ENCODE results near the gene C1QL1.
A peak's percentile ranks its signal among the peaks of the same experiment; 100 is the strongest.

Gene C1QL1

DNA sequence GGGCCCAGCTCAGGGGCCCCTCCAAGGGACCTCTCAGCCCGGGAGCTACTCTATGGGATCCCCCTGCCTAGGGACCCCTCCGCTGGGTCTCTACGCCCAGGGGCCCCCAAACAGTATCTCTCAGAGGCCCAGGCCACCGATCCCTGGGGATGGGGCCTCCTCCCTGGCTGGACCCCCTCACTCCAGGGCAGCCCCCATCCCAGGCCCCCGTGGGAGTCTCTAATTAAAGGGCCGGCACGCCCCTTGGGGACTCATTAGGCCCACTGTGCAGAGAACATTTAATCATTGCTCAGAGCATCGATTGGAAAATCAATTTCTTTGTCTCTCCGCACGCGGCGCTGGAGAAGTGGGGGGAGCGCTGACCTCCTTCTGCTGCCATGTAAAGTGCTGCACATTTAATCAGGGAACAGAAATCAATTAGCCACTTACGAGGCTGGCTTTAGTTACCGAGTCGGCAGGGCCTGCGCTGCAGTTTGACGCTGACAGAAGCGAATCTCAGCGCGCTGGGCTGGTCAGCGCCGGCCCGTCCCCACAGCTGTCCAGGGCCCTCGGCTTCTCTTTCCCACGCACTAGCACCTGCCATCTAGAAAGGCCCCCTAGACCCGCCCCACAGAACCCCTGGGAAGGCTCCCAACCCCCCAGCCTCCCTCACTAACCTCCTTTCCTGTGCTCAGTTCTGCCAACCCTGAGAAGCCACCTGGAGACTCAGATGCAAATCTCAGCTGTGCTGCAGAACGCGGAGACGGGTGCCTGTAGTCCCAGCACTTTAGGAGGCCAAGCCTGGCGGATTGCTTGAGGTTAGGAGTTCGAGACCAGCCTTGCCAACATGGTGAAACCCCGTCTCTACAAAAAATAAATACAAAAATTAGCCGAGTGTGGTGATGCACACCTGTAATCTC is 20.2 kb upstream of the C1QL1 start:
- no peak for DNase-seq

DNA sequence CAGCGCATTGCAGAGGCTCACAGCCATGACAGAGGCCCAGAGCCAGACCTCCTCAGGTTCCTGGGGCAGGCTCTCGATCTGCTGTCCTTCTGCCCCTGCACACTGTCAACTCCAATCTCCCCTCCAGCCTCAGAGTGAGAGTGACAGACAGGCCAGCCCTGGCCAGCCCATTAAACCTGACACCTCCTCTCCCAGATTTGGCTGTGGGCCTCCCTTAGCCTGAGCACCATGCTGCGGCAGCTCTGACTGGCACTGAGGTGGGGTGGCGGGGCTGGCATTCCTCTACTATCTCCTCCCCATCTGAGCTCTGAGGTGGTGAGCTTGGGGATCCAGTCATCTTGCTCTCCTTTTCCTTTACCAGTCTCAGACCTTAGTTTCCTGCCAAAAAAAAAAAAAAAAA is 15.5 kb upstream of the C1QL1 start:
- DNase-seq: no peak

DNA sequence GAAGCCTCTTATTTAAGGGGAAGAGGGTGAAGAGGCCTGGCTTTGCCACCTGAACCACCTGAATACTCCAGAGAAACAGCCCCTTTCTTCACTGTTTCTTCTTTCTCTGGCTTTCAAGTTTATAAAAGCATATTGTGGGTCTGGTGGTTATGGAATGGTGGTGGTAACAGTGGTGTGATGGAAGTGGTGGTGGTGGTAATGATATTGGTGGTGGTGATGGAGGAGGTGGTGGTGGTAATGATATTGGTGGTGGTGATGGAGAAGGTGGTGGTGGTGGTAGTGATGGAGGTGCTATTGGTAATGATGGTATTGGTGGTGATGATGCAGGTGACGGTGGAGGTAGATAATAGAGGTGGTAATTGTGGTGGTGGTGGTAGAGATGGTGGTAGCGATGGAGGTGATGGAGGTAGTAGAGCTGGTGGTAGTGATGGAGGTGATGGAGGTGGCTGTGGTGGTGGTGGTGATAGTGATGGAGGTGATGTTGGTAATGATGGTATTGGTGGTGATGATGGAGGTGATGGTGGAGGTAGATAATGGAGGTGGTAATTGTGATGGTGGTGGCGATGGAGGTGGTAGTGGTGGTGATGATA is 14.1 kb upstream of the C1QL1 start:
- no peak for DNase-seq

DNA sequence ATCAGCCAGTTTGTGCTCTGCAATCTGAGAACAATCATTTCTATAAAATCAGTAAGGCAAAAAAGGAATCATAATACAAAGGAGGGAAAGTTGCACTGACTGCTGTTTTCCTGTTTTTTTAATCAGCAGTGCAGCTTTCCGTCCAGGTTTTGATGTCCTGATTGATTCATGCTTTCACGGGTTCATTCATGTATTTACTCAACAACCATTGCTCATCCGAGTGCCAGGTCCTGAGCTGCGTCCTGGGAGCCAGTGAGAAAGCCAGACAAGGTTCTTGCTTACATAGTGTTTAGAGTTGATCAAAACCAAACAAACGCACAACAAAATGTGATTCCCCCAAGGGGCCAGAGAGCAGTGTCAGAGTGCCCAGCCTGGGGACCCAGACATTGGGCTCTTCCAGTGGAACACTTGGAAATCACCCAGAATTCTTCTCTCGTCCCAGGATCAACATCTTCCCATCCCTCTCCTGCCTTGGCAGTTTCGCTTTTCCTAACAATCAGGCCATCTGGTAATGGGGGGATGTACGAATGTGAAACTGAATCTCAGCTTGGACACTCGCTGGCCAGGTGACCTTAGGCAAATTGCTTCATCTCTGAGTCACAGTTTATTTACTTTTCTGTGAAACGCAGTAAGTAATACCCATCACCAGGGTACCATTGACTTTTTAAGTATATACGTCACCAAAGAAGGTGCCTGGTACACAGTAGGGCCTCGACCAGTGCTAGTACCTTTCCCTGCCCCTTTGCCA is 13.3 kb upstream of the C1QL1 start:
- no peak for DNase-seq

DNA sequence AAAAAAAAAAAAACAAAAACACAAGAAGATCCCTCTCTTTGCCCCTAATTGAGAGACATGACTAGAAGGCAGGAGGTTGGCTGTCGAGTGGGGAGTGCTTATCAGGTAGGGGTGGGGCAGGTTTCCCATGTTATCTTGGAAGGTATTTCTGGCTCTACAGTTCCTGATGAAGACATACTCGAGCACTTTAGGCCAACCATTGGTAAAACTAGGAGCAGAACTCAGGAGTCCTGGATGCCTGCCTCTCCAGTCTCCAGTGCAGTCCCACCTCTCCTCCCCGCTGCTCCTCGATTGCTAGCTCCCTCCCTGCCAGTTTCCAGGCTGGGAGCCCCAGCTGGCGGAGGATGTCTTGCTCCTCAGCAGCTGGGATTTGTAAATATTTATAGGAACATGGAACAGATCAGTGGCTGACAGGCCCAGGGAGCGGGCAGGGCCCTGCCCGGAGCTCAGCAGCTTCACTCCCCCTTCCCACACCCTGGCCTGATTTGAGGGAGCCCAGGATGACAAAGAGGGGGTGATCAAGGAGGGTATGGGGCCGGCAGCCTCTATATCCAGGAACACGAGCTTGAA is 11.4 kb upstream of the C1QL1 start:
- no peak for DNase-seq

DNA sequence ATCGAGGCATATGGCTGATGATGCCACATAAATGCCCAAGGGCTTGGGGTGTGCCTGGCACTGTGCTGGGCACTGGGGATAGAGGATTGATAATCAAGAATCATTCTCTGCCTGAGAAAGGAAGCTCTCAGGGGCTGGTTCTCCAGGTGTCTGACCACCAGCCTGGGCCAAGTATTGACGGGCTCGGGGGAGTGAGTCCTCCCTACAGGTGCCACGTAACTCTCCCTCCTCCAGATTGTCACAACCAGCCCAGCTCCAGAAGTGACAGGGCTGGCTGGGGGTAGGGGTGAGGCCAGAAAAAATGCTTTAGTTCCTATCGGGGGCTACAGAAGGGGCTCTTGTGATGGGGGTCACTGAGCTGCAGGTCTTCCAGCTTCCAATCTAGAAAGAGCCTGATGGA is 10.7 kb upstream of the C1QL1 start:
- no peak for DNase-seq

DNA sequence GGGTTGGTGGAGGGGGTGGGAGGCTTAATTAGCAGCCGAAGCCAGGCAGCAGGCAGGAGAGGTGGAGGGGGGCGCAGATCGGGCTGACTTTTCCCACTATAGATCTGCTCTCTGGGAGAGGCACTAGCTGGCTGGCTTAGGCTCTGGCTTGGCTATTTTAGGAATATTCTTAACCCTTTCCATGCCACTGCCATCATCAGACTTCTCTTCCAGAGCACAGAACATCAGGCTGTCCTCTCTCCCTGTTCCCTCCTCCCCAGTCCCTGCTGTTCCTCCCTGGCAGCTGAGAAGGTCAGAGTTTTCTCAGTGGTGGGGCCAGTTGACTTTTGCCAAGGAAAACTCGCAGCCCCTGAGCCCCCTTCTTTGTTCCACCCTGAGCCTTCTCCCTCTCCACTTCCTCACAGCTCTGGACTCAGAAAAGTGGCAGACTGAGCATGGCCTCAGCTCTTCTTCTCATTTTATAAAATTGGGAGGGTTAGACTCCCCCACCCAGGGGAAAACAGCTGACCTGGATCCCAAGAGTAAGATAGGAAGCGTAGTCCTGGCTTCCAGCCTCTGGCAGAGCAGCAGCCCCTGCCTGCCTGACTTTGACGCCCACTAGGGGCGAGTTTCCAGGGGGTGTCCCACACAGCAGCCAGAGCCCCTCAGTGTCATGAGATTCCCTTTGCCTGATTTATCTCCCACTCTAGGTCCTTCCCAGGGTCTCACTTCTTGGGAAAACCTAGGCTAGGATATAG is 9.9 kb upstream of the C1QL1 start:
- no peak for DNase-seq

DNA sequence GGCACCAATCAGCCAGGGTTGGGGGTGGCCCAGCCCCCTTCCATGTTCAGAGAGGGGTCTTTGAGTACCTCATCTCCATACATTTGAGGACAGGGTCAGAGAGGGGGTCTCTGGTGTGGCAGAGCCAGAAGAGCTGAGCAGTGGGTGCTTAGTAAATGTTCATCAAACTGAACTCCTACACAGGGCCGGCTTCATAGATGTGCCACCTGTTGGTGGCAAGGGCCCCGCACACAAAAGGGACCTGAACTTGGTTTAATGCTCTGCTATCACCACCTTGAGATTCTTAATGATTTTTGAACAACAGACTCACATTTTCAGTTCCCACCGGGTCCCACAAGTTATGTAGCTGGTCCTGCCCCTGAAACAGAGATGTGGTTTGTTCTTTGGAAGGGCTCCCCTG is 9.0 kb upstream of the C1QL1 start:
- DNase-seq: no peak

DNA sequence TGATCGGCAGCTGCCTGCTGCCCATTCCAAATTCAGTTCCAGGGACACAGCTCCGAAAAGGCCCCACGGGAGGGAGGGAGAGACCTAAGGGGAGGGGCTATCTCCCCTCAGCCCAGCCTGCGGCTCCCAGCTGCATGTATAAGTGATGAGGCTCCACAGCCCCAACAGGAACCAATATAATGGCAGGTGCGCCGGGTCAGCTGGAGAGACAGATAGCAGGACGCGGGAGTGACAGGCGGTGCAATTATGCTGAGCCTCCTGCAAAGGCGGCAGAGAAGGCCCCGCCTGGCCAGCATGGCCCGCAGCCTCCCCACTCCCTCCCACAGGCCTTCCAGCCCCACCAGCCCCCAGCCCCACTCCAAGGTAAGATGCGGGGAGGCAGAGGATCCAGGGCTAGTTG is 8.1 kb upstream of the C1QL1 start:
- DNase-seq: no peak

DNA sequence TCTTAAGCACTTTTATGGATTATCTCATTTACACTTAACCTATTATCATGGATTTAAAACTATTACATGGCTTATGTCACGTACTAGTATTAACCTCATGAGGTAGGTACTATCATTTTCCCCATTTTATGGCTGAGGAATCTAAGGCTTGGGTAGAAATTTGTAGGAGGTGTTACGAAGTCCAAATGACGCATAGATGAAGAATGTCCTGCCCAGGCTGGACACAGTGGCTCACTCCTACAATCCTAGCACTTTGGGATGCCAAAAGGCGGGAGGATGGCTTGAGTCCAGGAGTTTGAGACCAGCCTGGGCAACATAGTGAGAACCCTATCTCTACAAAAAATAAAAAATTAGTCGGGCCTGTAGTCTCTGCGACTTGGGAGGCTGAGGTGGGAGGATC is 4.8 kb upstream of the C1QL1 start:
- DNase-seq: no peak

DNA sequence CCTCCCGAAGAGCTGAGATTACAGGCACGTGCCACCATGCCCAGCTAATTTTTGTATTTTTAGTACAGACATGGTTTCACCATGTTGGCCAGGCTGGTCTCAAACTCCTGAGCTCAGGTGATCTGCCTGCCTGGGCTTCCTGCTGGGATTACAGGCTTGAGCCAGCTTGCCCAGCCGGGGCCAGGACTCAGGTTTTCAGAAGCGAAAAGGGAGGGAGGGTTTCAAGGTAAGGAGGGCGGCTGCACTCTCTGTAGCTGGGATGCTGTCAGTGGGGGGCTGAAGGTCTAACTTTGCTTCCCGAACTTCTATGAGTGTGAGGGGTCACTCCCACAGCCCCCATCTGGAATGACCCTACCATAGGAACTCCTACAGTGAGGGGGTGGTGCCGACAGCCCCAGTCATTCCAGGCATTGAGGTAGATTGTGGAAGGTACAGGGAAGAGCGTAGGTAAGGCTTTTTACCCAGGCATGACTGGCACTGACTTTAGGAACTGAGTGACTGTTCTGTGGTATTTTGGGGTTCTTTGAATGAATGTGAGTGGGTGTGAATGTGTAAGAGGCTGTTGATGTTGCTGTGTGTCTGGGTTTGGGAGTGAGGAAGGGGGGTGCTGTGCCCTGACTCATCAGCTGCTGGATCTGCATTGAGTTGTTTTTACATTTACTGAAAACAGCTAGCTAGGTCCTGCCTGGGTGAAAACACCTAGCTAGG is 3.8 kb upstream of the C1QL1 start:
- DNase-seq: peak; percentile 76

DNA sequence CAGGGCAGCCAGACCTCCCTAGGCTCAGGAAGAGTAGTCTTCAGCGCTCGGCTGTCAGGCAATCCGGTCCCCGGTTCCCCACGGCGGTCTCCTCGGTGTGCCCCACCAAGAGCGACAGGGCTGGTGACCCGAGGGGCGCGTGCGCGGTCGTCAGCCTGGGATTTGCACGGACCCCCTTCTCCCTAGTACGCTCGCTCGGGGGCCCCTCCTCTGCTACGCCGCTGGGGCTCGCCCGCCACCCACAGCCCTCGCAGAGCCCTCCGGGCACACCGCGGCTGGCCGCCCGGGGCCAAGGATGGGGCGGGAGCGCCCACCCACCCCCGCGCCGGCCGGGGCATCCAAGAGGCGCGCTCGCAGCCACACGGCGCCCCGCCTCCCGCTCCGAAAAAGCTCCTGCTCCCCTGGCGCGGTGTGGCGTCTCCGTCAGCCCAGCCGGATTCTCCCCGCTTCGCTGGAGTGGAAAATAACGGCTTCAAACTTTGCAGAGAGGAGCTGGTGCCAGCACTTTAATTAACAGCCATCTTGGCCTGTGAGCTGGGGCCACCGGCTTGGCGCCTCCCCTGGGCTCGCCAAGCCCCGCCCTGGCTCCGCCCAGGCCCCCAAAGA is 2.1 kb upstream of the C1QL1 start:
- DNase-seq: peak; percentile 10

DNA sequence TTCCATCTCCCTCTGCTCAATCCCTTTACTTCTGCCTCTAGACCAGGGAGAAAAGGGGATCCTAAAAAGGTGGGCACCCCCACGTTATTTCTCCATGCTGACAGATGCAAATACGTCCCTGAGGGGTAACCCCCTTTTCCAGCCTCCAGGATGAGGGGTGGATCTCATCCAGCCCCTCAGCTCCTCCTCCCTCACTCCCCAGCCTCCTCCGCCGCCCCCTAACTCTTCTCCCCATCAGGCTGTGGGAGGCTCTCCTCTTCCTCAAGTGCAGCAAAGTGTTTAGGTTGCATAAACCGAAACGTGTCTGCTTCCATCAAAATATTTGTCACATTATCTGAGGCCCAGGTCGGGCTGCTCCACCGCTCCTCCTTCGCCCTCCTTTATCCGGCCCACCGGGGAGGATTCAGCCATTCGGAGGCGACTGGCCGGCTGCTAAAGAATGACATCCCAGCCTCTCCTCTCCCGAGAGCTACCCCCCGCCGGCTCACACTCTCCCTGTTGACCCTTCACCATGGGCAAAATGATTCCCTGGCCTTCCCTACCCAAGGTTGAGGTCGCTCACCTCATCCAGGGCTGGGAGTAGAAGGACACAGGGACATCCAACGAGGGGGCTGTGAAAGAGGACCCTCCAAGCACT is 1.2 kb upstream of the C1QL1 start:
- DNase-seq: no peak

DNA sequence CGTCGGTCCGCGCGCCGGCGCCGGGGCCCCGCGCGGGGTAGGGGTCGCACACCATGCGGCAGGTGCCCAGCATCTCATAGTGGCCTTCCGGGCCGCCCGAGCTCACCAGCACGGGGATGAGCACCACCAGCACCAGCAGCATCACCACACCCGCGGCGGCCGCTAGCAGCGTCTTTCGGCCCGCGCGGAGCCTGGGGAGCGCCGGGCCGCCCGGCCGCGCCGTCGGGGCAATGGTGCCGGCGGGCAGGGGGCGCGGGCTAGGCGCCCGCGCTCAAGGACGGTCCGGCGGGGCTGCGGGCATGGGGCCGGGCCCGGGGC is 237 bp downstream of the C1QL1 start:
- DNase-seq: no peak

DNA sequence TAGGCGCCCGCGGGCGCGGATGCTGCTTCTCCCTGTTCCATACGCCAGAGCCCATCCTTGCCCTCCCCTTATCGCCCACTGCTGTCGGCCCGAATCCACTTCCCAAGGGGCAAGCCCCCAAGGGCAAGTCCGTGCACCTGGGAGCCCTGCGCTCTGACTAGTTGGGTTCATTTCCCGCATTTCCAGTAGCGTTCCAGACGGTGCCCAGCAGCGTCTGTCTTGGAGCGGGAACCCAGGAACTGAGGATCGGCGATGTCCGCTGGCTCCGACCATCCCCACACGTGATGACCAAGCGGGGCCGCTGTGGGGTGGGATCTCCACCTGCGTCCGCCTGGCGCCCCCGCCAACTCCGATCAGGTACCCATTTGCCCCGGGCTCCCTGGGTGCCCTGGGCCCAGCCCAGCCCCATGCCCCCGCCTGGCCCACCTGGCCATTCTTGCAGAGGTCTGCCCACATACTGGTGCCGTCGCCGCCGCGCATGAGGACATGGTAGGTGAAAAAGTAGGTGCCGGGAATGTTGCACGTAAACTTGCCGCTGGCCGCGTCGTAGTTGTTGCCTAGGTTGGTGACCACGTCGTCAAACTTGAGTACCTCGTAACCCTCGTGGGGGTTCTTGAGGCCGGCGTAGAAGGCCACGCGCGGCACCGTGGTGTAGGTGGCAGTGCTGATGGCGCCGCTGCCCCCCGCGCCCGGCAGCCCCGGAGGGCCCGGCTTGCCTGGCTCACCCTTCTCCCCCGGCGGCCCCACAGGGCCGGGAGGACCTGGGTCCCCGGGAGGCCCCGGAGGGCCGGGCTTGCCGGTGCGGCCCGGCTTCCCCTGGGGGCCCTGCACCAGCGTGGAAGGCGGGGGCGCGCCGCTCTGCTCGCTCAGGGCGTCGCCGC is 837 bp downstream of the C1QL1 start:
- DNase-seq: no peak

DNA sequence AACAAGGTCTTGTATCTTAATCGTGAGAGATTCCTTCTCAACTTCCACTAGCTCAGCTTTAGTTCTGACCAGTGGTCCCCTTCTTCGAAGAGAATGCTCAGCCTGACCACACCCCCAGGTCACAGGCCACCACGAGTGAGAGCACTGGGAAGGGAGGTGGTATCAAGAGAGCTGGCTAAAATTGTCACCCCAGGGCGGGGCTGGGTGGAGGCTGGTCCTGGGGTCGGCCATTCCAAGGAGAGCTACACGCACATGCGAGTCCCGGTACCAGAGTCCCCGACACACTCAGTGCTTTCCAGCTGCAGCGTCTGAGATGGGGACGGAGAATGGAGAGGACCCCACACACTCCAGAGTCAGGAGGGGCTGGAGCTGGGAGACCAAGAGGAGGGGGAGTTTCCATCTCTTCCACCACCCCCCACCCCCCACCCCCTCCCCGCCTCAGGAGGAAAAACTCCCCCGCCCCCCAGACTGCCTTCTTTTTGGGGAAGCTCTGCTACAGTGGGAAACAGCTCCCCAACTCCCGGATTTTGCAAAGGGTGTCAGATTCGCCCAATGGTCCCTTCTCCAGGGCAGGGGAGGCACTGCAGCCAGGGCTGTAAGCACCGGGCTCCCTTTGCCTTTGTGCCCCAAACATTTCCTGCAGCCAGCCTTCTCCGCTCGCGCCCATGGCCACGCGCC is 1.6 kb downstream of the C1QL1 start:
- DNase-seq: no peak

DNA sequence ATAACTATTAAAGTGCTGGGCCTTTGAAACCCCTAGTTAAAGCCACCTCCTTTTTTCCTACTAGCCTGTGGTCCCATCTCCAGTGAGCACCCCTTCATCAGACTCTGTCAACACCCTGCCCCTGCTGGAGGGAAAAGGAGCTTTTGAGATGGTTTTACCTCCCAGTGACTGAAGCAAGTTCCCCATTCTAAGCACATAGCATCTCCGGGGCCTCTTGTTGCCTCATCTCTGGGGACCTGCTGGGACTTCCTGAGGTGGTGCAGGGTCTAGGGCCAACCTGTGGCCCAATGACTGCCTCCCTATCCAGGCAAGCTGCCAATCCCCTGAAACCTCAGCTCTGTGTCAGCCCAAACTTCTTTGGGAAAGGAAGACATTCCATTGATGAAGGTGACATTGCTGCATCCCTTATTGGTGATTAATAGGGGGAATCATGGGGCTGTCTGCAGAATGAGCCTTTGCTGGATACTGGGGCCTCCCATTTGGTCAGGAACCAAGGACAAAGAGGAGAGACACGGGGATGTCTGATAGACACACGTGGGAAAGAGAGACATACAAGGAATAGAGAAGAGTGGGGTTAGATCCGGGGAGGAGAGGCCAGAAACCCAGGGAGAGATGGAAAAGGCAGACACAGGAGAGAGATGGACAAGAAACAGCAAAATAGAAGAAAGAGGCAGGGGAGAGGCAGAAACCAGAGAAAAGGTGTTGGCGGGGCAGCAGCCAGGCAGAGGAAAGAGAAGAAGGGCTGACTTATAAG is 2.4 kb downstream of the C1QL1 start:
- DNase-seq: no peak

DNA sequence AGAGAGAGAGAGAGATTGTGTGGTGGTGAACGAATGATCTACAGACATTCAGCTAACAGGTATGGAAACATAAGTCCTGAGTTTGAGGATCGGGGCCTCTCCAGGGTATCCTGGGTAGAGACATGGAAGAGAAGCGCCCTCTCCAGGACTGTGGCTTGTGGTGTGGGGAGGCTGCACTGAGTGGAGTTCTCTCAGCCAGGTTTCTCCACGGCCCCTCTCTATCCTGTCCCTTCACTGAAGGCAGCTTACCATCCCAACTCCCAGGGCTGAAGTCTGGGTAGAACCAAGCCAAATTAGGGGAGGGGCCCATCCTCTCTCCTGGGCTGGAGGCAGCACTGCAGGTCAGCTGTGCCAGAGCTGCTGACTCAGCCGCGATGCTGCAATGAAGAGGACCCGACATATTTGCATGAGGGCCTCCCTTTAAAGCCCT is 6.2 kb downstream of the C1QL1 start:
- DNase-seq: no peak

DNA sequence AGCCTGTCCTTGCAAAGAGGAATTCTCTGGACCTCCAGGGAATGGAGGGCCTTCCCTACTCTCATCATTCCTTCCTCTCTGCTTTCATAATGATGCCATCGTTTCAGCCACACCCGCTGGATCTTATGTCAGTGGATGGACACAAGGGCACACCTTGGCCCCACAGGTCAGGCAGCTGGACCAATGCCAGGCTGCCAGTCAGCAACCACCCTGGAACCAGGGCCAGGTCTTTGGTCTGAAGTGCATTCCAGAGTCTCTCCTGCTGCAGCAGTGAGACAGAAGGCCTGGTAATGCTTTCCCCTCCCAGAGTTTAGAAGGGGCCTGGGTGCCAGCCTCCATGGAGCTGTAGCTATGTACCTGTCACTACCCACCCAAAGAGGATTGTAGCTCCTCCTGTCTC is 7.4 kb downstream of the C1QL1 start:
- no peak for DNase-seq

Data from activated CD4-positive, alpha-beta T cell treated with anti-CD3 and anti-CD28 coated beads, Interleukin-2, Interleukin-6, amounts not matched to agents 100 ng/mL and 50 ng/mL, durations not matched to agents 16 hours and 8 hours (primary cell).